Measurements from ENCODE around the gene OR52E4.

The OR52E4 gene

DNA sequence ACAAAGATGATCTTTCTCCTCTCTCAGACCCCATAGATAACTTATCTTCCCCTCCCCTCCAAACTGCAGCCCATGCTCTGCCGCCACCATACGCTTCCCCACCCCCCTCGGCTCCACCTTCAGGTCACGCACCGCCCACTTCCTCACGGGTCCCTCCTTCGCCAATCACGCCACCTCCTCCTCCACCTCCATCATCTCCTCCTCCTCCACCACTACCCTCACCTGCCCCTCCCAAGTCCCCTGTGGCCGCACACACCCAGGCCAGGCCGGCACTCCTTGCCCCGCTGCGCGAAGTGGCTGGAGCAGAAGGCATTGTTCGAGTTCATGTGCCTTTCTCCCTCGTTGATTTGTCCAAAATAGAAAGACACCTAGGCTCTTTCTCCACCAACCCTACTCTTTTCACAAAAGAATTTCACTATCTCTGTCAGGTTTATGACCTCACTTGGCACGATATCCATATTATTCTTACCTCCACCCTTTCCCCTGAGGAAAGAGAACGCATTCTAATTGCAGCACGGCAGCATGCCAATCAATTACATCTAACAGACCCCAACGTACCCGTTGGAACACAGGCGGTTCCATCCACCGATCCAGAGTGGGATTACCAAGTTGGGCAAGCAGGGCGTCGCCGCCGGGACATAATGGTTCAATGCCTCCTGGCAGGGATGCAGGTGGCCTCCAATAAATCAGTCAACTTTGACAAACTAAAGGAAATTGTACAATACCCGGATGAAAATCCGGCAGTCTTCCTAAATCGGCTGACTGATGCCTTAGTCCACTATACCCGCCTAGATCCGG, 49.3 kb downstream of the OR52E4 start:
- no peak for DNase-seq

DNA sequence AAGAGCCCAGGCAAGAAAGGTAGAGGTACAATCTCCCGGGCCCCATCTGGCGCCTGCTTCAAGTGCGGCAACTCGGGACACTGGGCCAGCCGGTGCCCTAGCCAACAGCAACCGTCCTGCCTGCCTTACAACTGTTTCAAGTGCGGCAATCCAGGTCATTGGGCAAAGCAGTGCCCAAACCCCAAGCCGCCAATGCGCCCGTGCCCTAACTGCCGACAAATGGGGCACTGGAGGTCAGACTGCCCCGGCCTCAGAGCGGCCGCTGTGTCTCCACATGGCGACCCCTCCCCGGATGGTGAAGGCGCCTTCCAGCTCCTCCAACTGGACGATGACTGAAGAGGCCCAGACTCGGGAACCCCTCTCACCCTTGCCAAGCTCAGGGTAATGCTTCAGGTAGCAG, 50.2 kb downstream of the OR52E4 start:
- DNase-seq: no peak

DNA sequence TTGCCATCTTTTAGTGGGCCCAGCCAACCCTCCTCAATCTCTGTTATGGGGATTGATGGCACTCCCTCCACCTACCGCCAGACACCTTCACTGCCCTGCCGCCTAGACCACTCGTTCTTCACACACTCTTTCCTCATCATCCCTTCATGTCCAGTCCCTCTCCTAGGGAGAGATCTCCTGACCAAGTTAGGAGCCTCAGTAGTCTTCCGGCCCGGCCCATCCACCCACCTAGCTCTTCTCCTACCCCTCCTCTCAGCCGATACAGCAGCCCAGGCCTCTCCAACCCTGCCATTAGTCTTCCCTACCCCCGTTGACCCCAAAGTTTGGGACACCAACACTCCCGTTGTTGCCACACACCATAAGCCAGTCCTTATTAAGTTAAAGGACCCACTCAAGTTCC, 50.6 kb downstream of the OR52E4 start:
- DNase-seq: no peak

DNA sequence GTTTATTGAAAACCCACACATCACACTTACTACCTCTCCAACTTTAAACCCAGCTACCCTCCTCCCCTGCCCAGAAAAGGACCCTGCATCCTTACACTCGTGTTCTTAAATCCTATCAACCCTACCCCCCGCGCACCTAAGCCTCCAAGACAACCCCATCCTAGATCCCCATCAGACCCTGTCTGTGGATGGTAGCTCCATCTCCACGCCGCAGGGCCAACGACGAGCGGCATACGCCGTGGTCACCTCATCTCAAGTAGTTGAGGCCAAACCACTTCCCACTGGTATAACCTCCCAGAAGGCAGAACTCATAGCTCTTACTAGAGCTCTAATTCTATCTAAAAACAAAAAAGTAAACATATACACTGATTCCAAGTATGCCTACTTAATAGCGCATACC, 52.2 kb downstream of the OR52E4 start:
- DNase-seq: no peak

DNA sequence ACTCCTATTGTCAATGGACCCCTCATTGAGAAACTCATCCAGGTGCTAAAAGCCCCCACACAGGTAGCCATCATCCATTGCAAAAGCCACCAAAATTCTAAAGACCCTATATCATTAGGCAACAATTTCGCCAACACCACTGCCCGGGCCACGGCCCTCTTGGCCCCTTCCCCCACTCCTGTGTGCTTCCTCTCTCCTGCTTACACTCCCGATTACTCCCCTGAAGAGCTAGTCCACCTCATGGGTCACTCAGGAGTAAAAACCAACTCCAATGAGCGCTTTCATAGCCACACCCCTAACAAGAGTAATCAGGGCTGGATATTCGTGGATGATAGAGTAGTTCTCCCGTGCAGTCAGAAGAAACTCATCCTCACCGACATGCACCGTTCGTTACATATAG, 52.7 kb downstream of the OR52E4 start:
- no peak for DNase-seq

All from activated gamma-delta T cell (primary cell).